Measurements from ENCODE around the gene RPL3. TPM values are rescaled to one million over a fixed set of nuclear protein-coding genes. Genes with fewer than 3 reads are reported as not detected.

Gene RPL3
- total RNA-seq (1,000 to 10,000 TPM; 1,087 to 2,075 TPM), polyA plus RNA-seq (ENCODE audit: insufficient read depth, low read depth, low replicate concordance) (2,042 TPM)
- long read RNA-seq, donor 1, transcript RPL3-202 (9 exons, 1,289 nt), result minor isoform, 192 of 2,334 reads
- long read RNA-seq, donor 1, transcript RPL3-201 (10 exons, 1,442 nt), result major isoform, 1,728 of 2,334 reads
- long read RNA-seq, donor 1, transcript RPL3-217 (3 exons, 827 nt), result minor isoform, 53 of 2,334 reads
- long read RNA-seq, donor 1, transcript RPL3-209 (2 exons, 767 nt), result minor isoform, 17 of 2,334 reads
- long read RNA-seq, donor 1, partial matches to known transcripts, result 276 of 2,334 reads
- long read RNA-seq, donor 1, other reads (novel, unspliced or antisense), result 48 of 2,334 reads
- long read RNA-seq, donor 2, transcript RPL3-210 (2 exons, 616 nt), result minor isoform, 18 of 1,184 reads
- long read RNA-seq, donor 2, transcript RPL3-217 (3 exons, 827 nt), result minor isoform, 28 of 1,184 reads
- long read RNA-seq, donor 2, transcript RPL3-202 (9 exons, 1,289 nt), result minor isoform, 74 of 1,184 reads
- long read RNA-seq, donor 2, transcript RPL3-201 (10 exons, 1,442 nt), result major isoform, 838 of 1,184 reads
- long read RNA-seq, donor 2, partial matches to known transcripts, result 208 of 1,184 reads
- long read RNA-seq, donor 2, other reads (novel, unspliced or antisense), result 8 of 1,184 reads

DNA sequence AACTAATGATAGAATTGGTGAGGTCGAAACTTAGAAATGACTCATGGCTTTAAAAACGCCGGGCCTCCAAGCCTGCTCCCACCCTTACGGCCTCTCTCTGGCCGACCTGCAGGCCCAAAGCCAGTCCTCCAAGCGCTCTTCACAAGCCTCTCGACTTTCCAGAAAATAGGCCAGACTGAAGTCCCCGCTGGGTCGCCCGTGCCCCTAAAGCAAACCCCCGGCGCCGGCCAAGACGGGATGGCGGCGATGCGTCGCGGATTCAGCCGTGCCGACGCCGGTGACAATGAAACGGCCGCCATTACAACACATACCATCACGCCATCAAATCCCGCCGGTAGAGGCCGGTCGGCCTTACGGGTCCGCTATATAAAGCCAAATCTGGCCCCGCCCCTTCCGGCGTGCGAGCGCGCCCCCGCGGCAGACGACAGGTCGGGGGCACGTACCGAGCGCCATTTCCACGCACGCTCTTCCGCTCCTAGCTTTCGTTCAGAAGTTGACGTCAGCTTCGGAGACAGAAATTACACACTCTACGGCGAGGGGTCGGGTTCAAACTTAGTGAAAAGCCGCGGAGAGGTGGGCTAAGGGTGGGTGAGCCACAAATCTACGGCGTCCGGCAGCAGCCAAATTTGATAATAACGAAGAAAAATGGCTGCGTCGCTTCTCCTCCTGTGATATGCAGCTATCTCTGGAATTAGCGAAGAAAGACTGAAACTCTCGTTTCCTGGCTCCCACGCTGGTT, at the start of gene RPL3:
TSS of gene RPL3 (minus strand) at position 340 of the 739 bp plus-strand sequence. CDS start at position 314, 26 bp downstream.
- 0% methylated on average over 39 to 65 of the region's 65 CpGs for WGBS, 2 donors
- H3K4me1 ChIP-seq, result peaks cover 36% of the 10 kb centered on the region
- DNase-seq, result peak; percentile 98
- no peaks in the 10 kb centered on the region for H3K9me3 ChIP-seq
- no peaks in the 10 kb centered on the region for H3K36me3 ChIP-seq (ENCODE audit: low read depth, missing control alignments)
- H3K4me3 ChIP-seq, result peak within 1 kb of the TSS; percentile 68 to 88
- no peaks in the 10 kb centered on the region for H3K27me3 ChIP-seq
- intact Hi-C loops (cut with DNase I; ENCODE audit: low total_unique reads), result loop anchor here (10.0 kb wide), 1 partner anchor 205 kb away; the partner anchor contains the start of gene ATF4
- H3K27ac ChIP-seq, result peak within 1 kb of the TSS; percentile 95 to 99
- TF ChIP-seq, protein P1, sequence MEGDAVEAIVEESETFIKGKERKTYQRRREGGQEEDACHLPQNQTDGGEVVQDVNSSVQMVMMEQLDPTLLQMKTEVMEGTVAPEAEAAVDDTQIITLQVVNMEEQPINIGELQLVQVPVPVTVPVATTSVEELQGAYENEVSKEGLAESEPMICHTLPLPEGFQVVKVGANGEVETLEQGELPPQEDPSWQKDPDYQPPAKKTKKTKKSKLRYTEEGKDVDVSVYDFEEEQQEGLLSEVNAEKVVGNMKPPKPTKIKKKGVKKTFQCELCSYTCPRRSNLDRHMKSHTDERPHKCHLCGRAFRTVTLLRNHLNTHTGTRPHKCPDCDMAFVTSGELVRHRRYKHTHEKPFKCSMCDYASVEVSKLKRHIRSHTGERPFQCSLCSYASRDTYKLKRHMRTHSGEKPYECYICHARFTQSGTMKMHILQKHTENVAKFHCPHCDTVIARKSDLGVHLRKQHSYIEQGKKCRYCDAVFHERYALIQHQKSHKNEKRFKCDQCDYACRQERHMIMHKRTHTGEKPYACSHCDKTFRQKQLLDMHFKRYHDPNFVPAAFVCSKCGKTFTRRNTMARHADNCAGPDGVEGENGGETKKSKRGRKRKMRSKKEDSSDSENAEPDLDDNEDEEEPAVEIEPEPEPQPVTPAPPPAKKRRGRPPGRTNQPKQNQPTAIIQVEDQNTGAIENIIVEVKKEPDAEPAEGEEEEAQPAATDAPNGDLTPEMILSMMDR (IDR thresholded peaks at IDR 0.05), result peak in 2 of 3 experiments; percentile 38 to 41
- TF ChIP-seq POLR2A (IDR thresholded peaks at IDR 0.05), result peak; percentile 15

DNA sequence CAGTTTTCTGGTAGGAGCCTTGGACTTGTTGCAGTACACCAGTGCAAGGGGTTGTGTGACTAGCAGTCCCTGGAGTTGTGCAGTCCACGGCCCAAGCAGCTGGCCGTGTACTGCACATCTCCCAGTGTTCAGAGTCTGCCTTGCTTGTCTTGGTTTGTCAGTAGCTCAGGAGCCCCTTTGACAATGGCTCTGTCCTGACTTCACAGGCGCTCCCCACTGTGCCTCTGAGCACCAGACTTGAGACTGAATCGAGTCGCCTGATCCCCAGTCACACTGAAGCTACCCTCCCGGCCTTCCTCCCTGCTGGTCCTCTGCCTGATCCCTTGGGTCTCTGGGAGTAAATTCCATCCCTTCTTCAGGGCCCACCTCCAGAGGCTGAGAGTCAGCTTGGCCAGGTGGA, 49.8 kb upstream of the RPL3 start:
- no peak overlapping the region for H3K4me3 ChIP-seq
- 85 to 88% methylated on average over 6 of the region's 6 CpGs for WGBS, 2 donors
- peak overlapping the region in 1 of 2 donors; percentile 15 for H3K27ac ChIP-seq
- no peaks in the 10 kb centered on the region for H3K27me3 ChIP-seq
- DNase-seq, result no peak
- intact Hi-C loops (cut with DNase I; ENCODE audit: low total_unique reads), result no loop called here
- peaks cover 10% of the 10 kb centered on the region for H3K4me1 ChIP-seq
- no peaks in the 10 kb centered on the region for H3K9me3 ChIP-seq
- TF ChIP-seq POLR2A (IDR thresholded peaks at IDR 0.05), result no peak
- TF ChIP-seq, protein P1 (IDR thresholded peaks at IDR 0.05), result no peak
- H3K36me3 ChIP-seq (ENCODE audit: low read depth, missing control alignments), result no peaks in the 10 kb centered on the region

DNA sequence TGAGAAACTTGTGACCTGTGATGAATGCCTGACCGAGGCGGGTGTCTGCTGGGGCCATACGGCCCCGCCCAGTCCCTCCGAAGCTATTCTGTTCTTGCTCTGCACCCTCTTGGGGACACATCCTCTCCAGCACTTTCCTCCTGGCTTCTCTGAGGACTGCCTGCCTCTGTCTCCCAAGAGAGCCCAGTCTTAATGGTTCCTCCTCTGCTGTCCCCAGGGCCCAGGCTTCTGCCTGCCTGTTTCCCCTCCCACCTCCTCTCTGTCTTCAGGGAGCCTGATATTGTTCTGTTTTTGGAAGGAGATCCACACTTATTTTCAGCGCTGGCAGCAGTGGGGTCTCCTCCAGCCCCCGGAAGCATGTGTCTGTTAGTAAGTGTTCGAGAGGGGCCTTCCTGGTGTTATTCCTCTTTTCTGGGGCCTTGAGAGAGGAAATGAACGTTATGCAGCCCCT, 49.1 kb upstream of the RPL3 start:
- Histone ChIP-seq H3K27me3 (no peaks in the 10 kb centered on the region), H3K4me1 (peaks cover 17% of the 10 kb centered on the region), H3K4me3 (no peak overlapping the region), H3K9me3 (no peaks in the 10 kb centered on the region), H3K27ac (peak overlapping the region in 1 of 2 donors; percentile 15), H3K36me3 (ENCODE audit: low read depth, missing control alignments) (no peaks in the 10 kb centered on the region)
- 65 to 74% methylated on average over 9 of the region's 9 CpGs for WGBS, 2 donors
- intact Hi-C loops (cut with DNase I; ENCODE audit: low total_unique reads), result no loop called here
- DNase-seq, result no peak
- no peak for TF ChIP-seq POLR2A (IDR thresholded peaks at IDR 0.05)
- TF ChIP-seq, protein P1 (IDR thresholded peaks at IDR 0.05), result no peak

DNA sequence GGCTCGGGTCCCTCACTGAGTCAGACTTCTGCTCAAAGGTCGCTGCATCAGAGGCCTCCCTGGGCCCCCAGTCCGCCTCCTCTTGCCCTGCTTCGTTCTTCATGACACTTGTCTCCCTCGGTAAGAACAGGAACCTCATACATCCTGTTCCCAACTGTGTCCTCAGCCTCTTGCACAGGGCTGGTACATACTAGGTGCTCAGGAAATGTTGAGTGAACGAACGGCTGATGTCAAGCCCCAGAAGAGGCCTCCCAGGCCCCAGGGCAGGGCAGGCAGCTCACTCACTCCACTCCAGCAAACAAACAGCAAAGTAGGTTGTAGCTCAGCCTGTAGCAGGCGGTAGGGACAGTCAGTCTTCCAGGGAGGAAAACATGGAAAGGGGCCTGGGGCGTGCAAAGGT, 47.6 kb upstream of the RPL3 start:
- Histone ChIP-seq H3K4me3 (no peak overlapping the region), H3K27me3 (no peaks in the 10 kb centered on the region), H3K4me1 (peaks cover 31% of the 10 kb centered on the region), H3K36me3 (ENCODE audit: low read depth, missing control alignments) (no peaks in the 10 kb centered on the region), H3K27ac (no peak overlapping the region), H3K9me3 (no peaks in the 10 kb centered on the region)
- 74 to 75% methylated on average over 4 to 9 of the region's 9 CpGs for WGBS, 2 donors
- DNase-seq, result no peak
- TF ChIP-seq, protein P1 (IDR thresholded peaks at IDR 0.05), result no peak
- no peak for TF ChIP-seq POLR2A (IDR thresholded peaks at IDR 0.05)
- intact Hi-C loops (cut with DNase I; ENCODE audit: low total_unique reads), result no loop called here

Data from testis (tissue), 5 donors.